ENCODE measurements around the gene ABI3BP. TPM values are rescaled to one million over a fixed set of nuclear protein-coding genes. Genes with fewer than 3 reads are reported as not detected.

ABI3BP gene
- total and polyA plus RNA-seq, 10 of the 15 experiments (the other 5 are each of a cell fraction or from before 2014, with no cell fraction given) = 0.03 to 0.42 (median 0.11) TPM; not detected in 4

- peaks cover 8% of the 10 kb centered on the region for H3K79me2 ChIP-seq (ENCODE audit: control insufficient read depth, insufficient read depth, low read length)
- RAD21 ChIA-PET (ENCODE audit: unreplicated experiment) = interaction anchor here (0.5 to 1.0 kb wide), 4 partner anchors 11 to 954 kb away, joined by 3 to 4 read pairs (median 3); no protein-coding TSS in a partner anchor
- no peak for TF ChIP-seq TBL1XR1 (IDR thresholded peaks at IDR 0.05; ENCODE audit: low read depth, low read length)
- TF ChIP-seq NFYB (IDR thresholded peaks at IDR 0.05; ENCODE audit: insufficient read depth, low read depth, low read length) = peak; percentile 48; the same call in 1 of the 2 replicates
- peak; percentile 55; the same call in 1 of the 2 replicates for TF ChIP-seq RUNX3 (IDR thresholded peaks at IDR 0.05; ENCODE audit: low read length)
- no peak for TF ChIP-seq EZH2 (IDR thresholded peaks at IDR 0.05; ENCODE audit: borderline replicate concordance, control insufficient read depth, low read depth, low read length)
- TF ChIP-seq HSF1 (IDR thresholded peaks at IDR 0.05; ENCODE audit: low read depth, low read length) = no peak
- no peak for TF ChIP-seq JUNB (IDR thresholded peaks at IDR 0.05)
- no peak for TF ChIP-seq MLLT1 (IDR thresholded peaks at IDR 0.05)
- in situ Hi-C loops (cut with MboI) (no loop called here), intact Hi-C loops (cut with micrococcal nuclease; ENCODE audit: unreplicated experiment) (no loop called here)
- no peak overlapping the region for H3K27ac ChIP-seq (ENCODE audit: control insufficient read depth, insufficient read depth)
- no peak overlapping the region for H3K9ac ChIP-seq (ENCODE audit: control insufficient read depth, insufficient read depth, low read length)
- H3K4me1 ChIP-seq (ENCODE audit: control insufficient read depth, insufficient read depth, low read length) = no peaks in the 10 kb centered on the region; the same call in 1 of the 2 replicates
- 45% methylated on average over 3 of the region's 3 CpGs for WGBS (ENCODE audit: insufficient coverage, insufficient replicate concordance, low lambda C conversion rate, missing lambda C conversion rate)
- SMC1A ChIA-PET (ENCODE audit: uncharacterized antibody, unreplicated experiment) = interaction anchor here (1.4 to 2.9 kb wide), 3 partner anchors 10 to 16 kb away, joined by 4 to 14 read pairs (median 9); no protein-coding TSS in a partner anchor
- no peaks in the 10 kb centered on the region for H3K27me3 ChIP-seq (replicated peaks in 1 of 2; ENCODE audit: control insufficient read depth in 2 of 2, insufficient read depth in 2 of 2, low read length in 1 of 2)
- H3K9me3 ChIP-seq (replicated peaks; ENCODE audit: control insufficient read depth, insufficient read depth, low read length) = no peaks in the 10 kb centered on the region
- POLR2A ChIA-PET = interaction anchor here (1.1 kb wide), 1 partner anchor 24 kb away, joined by 3 read pairs; no protein-coding TSS in a partner anchor
- H3K36me3 ChIP-seq (ENCODE audit: control insufficient read depth in 2 of 2, insufficient read depth in 2 of 2, low read length in 1 of 2) = peaks cover 7 to 16% of the 10 kb centered on the region in 2 experiments; a peak in 3 of 4 replicates
- no peak overlapping the region for H3K4me3 ChIP-seq
- ATAC-seq (peak; percentile 53), DNase-seq (ENCODE audit: low read depth, low spot score) (peak; percentile 9), FAIRE-seq (no peak)
- TSS peak; percentile 10 for BruUV-seq (replicated peaks)
- CTCF ChIA-PET = interaction anchor here (1.4 to 1.5 kb wide), 2 partner anchors 12 to 268 kb away, joined by 3 to 6 read pairs; no protein-coding TSS in a partner anchor
- no peak overlapping the region for H2AFZ ChIP-seq (ENCODE audit: control insufficient read depth, low read depth, low read length)
- no peak overlapping the region for H3K4me2 ChIP-seq (ENCODE audit: control insufficient read depth, insufficient read depth)
- H4K20me1 ChIP-seq (ENCODE audit: control insufficient read depth, insufficient read depth) = no peaks in the 10 kb centered on the region
Observed at GRCh38 chr3:100730524-100730923, 262.7 kb downstream of the ABI3BP start.
